ENCODE measurements around the gene MYBPC3.
"Not testable (repeated sequence)": the region's sequence is repeated elsewhere in the genome, so short reads cannot be mapped to it uniquely, and the experiment has no call there.

The MYBPC3 gene

DNA sequence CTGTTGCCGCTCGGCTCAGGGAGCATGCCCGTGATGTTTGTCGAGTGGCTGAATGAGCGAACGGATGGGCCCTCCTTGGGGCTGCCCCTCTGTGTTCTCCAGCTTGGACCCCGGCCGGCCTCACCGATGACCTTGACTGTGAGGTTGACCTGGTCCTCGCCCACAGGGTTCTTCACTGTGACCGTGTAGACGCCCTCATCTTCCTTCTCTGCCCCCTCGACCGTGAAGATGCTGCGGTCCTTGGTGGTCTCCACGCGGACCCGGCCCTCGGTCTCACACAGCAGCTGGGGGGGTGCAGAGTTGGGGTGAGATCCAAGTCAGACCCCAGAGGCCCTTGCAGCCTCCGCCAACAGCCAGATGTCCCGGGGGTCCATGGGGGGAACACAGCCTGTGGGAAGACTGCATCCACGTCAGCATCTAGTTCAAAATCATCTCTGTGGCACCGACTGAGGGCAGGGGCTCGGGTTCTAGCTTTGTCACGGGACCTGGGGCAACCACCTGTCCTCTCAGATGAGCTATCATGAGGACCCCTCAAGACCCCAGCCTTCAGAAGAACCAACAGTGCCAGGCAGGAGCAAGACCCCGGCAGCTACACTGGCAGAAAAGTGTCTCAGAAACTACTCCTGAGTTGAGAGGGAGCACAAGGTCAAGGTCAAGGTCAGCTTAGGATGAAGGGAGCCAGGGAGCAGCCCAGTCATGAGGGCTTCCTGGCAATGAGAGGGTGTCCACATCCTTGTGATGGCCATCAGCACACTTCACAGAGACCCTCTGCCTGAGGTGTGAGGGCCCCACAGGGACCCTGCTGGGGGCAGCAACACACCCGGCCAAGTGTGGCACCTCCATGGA lies 13.9 kb downstream of the MYBPC3 start:
- DNase-seq (ENCODE audit: low read depth in 2 of 2, low spot score in 1 of 2), result no peak

DNA sequence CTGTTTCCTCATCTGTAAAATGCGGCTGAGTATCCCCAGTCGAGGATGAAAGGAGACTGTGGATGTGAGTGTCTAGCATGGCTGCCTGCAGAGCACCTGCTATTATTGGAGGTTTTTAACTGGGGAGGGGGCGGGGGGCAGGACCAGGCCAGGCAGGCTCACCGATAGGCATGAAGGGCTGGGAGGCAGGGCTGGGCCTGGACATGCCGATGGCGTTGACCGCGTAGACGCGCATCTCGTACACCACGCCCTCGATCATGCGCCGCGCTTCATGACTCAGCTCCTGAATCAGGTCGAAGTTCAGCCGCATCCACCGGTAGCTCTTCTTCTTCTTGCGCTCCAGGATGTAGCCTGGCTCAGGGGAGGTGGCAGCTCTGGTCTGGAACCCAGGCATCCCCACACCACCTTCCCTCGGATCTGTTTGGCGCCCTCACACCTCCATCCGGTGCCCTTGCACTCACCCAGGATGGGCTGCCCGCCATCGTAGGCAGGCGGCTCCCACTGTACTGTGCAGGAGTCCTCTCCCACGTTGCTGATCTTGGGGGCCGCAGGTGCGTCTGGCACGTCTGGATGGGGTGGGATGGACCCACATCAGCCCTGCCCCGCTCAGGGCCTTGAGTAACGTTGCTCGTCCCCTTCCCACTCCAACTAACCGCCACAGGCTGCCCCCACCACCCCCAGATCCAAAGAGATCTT lies 15.1 kb downstream of the MYBPC3 start:
- no peak for DNase-seq (ENCODE audit: low read depth in 2 of 2, low spot score in 1 of 2)

DNA sequence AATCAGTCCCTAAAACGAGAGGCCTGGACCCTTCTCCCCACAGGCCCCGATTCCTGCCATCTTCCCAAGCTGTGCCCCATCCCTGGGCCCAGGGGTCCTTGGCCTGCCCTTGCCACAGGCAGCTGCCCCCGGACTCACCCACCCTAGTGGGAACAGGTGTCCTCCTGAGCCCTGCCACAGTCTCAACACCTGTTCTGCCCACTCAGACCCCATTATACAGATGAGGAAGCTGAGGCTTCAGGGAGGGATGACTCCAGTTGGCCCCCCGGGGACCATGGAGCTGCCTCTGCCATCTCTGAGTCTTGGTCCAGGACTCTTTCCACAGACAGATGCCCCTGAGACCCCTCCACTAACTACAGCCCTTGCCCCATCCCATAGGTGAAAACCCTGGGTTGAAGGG lies 15.9 kb downstream of the MYBPC3 start:
- DNase-seq (ENCODE audit: low read depth in 2 of 2, low spot score in 1 of 2), result no peak

DNA sequence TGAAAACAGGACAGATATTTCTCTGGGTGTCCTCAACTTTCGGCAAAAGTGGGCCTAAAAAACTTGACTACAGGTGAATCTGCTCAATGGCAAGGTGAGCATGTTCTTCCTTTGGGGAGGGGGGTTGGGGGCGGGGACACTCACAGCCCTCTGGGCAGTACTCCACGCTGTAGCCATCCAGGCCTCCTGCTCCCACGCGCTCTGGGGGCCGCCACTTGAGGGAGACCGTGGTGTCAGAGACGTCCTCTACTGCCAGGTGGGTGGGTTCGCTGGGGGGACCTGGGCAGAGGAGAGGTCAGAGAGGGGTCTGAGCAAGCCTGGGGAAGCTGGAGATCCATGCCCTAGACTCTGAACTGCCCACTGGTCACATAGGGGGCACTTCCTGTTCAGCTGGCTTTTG lies 16.8 kb downstream of the MYBPC3 start:
- no peak for DNase-seq (ENCODE audit: low read depth in 2 of 2, low spot score in 1 of 2)

DNA sequence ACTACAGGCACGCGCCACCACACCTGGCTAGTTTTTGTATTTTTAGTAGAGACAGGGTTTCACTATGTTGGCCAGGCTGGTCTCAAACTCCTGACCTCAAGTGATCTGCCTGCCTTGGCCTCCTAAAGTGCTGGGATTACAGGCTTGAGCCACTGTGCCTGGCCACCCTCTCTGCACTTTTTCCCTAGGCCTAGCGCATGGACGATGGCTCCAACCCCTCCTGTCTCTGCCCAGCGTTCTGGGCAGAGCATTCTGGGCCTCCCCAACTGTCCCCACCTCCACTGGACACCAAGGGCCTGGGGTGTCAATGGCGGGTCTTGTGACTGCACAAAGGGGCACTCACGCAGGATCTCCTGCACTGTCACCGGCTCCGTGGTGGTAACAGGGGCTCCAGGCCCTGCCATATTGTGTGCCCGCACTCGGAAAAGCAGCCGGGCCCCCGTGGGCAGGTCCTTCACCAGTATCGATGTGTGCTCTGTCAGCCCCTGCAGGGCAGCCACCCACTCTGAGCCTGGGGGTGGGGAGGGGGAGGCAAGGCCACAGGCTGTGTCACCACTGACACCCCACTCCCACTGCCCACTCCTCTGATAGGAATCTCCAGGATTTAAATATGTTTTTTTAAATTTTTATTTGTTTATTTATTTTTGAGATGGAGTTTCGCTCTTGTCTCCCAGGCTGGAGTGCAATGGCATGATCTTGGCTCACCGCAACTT lies 17.6 kb downstream of the MYBPC3 start:
- DNase-seq (ENCODE audit: low read depth in 2 of 2, low spot score in 1 of 2), result not testable (repeated sequence)

DNA sequence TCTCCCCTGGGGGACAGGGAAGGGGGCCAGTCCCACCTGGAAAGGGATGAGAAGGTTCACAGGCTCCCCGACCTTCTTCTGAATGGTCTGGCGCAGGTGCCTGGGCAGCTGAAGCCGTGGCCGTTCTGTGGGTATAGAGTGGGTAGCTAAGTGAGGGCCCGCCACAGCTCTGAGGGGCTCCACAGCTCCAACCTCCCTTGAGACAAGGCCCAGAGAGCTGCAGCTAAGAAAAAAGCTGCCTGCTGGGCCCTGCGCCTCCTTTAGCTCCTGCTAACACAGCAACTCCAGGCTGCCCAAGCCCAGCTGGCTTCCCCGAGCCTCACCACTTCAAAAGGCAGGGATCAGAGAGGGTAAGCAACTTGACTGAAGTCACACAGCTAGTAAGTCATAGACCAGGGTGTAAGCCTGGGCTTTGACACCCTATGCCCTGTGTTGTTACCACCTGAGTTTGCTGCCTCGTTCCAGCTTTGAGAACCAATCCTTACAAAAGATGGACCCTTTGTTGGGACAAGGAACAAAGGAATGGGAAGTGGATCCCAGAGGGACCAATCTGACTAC lies 18.5 kb downstream of the MYBPC3 start:
- DNase-seq (ENCODE audit: low read depth in 2 of 2, low spot score in 1 of 2), result no peak

DNA sequence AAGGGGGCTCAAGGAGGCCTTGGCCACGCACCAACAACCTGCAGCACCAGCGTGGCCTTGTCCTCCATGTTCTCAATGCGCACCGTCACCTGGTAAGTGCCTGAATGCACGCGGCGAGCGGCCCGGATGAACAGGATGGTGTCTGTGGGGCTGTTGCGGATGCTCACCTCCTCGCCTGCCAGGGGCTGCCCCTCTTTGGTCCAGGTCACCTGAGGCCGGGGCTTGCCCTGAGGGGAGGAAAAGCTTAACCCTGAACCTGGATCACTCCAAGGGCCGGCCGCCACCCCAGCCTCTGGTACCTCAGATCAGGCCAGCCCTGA lies 19.0 kb downstream of the MYBPC3 start:
- no peak for DNase-seq (ENCODE audit: low read depth in 2 of 2, low spot score in 1 of 2)

DNA sequence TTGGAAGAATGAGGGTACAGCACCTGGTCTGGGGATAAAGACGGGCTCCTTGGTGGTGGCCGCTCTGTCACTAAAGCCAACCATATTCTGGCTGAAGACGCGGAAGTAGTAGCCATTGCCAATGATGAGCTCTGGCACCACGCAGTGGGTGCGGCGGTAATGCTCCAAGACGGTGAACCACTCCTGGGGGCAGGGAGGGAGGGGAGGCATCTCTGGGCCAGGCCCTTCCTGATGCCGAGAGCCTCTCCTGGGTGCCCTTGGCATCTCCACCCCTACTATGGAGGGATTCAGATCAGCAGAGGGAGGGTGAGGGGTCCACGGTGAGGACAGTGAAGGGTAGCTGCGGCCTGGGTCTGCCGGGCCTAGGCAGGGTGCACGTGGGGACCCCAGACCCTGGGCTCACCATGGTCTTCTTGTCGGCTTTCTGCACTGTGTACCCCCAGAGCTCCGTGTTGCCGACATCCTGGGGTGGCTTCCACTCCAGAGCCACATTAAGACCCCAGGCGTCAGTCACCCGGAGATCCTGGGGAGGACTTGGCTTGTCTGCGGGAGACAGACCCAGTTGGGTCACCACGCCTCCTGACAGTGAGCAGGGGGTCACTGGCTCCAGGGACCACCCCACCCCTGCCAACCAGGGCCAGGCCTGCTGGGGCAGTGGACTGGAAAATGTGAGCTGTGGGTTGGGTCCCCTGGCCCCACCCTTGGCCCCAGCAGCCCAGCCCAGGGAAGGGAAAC lies 19.5 kb downstream of the MYBPC3 start:
- no peak for DNase-seq (ENCODE audit: low read depth in 2 of 2, low spot score in 1 of 2)

DNA sequence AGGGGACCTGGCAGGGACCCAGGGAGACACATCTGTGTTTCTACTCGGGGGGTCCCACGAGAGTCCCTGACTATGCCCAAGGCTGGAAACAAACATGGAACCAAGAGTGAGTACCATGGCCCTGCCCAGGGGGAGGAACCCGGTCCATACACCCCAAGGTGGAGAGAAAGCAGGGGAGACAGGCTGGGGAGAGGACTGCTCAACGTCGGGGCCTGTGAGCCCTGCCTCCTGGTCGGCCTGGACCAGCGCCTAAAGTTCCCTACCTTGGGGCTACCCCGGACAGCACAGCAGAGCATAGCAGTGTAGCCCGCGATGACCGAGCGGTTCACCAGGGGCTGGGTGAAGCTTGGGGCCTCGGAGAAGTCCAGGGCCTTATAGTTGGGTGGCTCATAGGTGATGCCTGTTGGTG lies 20.2 kb downstream of the MYBPC3 start:
- DNase-seq (ENCODE audit: low read depth in 2 of 2, low spot score in 1 of 2), result no peak

DNA sequence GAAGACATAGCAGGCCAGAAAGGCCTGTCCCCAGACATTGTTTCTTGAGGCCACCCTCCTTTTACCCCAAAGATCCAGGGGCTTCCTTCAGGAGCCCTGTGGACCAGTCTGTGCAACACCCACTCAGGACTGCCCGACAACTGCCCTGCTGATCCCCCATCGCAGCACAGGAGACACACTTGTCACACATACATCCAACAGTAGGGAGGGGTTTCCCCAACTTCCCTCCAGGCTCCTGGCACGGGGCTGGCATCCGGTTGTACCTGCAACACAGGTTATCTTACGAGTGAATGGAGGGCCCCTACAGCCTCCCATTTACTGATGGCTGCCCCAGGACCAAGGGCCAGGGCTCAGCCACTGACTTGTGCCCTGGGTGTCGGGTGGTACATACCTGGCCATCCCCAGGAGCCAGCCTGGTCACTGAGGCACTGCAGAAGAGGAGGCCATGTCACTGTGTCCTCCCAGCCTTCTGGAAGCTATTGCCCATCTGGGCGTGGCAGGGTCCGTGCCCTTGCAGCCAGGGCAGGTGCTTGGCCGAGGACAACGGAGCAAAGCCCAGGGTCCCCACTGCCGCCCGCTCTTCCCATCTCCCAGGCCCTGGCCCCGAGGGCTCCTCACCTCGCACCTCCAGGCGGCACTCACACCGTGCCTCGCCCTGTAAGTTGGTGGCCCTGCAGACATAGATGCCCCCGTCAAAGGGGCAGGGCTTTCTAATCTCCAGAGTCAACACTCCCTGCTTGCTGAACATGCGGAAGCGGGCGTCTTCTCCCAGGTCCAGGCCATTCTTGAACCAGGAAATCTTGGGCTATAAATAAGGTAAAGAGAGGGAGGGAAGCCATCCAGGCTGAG lies 20.8 kb downstream of the MYBPC3 start:
- DNase-seq (ENCODE audit: low read depth in 2 of 2, low spot score in 1 of 2), result no peak

DNA sequence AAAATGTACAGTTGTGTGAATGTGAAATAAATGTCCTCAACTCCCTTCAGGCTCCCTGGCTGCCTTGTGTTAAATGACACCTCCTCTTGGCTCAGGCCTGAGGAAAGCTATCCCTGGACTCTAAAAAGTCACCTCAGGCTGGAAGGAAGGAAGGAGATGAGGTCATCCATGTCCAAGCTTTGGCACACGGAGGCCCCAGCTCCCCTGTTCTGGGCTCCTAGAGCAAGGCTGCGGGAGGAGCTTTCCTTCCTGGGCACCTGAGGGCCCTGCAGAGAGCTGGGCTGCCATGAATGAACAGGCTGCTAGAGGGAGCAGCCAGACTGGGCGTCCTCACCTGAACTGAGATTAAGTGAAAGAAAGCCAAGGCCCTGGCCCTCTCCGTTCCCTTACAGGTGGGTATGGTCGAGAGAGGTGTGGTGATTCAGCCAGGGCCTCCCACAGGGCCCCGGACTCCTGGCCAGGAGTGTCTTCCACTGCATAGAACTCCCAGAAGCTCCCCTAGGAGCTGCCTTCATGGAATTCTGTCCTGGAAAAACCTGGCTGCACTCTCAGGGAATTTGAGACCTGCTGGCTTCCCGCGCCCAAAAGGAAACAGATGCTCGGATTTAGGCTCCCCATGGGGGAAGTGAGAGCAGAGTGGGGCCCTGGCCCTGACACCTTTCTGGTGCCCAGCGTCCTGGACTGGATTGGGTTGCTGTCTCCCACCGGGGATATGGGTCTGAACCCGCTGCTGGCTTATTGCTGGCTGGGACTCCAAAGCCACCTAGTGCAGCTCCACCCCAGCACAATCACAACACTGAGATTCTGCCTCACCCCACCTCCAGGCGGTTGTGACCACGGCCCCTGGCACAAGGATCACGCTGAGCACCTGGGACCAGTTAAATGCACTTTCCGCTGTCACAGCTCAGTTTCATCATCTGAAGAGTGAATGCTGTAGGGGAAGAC lies 22.2 kb downstream of the MYBPC3 start:
- DNase-seq (ENCODE audit: low read depth in 2 of 2, low spot score in 1 of 2), result no peak

DNA sequence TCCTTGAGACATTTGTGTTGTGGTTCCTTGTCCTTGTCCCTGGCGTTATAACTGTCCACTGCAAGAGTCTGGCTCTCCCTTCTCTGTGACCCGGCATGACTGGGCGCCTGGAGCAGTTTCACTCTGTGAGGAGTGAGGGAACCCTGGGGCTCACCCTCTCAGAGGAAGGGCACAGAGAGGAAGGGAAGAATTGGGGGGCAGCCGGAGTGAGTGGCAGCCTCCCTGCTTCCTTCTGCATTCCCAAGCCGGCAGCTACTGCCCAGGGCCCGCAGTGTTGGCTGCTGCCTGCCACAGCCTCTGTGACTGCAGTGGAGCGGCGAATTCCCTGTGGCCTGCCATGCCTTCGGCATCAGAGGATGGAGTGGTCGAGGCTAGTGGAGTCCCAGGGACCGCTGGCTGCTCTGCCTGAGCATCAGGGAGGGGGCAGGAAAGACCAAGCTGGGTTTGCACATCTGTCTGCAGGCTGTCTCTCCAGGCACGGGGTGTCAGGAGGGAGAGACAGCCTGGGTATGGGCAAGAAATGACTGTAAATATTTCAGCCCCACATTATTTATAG lies 23.0 kb downstream of the MYBPC3 start:
- no peak for DNase-seq (ENCODE audit: low read depth in 2 of 2, low spot score in 1 of 2)

DNA sequence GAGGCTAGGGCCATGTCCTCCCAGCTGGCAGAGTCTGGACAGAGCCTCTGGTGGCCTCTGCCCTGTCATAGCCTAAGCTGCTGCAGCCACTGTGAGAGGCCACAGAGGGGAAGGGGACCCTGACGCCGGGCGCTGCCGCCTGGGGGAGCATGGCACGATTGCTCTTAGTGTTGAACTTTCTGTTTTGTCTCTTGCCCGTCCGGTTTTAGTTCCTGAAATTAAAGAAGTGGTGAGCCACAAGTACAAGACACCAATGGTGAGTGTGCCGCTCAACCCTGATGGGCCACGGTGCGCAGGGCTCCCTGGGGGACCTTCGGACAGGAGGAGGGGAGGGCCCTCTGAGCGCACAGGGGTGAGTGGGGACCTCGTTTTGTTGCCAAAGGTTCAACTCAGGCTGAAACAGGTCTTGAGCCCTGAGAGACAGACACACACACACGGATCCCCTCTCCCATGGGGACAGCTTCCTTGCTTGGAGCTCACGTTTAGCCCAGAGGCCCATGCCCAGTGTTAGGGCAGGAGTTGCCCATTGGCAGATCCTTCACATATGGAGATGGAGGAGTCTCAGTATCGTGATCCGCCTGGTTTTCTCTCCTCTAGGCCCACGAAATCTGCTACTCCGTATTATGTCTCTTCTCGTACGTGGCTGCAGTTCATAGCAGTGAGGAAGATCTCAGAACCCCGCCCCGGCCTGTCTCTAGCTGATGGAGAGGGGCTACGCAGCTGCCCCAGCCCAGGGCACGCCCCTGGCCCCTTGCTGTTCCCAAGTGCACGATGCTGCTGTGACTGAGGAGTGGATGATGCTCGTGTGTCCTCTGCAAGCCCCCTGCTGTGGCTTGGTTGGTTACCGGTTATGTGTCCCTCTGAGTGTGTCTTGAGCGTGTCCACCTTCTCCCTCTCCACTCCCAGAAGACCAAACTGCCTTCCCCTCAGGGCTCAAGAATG lies 23.8 kb downstream of the MYBPC3 start:
- DNase-seq (ENCODE audit: low read depth in 2 of 2, low spot score in 1 of 2), result no peak

DNA sequence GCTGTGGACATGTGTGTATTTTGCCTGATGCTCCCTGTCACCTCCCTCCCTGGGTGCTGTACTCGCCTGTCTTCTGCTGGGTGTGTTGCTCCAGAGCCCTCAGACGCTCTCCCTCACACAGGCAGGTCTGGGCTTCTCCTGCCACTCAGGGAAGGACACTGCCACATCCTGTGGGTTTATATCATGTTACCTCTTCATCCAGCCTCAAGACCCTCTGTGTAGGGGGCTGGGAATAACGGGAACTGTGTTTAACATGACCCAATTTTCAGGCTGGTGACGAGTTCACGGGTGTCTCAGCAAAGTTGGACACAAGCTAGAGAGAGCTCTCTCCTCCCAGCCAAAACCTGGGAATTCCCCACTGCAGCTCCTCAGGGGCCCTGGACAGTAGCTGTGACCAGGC lies 24.6 kb downstream of the MYBPC3 start:
- DNase-seq (ENCODE audit: low read depth in 2 of 2, low spot score in 1 of 2), result no peak

DNA sequence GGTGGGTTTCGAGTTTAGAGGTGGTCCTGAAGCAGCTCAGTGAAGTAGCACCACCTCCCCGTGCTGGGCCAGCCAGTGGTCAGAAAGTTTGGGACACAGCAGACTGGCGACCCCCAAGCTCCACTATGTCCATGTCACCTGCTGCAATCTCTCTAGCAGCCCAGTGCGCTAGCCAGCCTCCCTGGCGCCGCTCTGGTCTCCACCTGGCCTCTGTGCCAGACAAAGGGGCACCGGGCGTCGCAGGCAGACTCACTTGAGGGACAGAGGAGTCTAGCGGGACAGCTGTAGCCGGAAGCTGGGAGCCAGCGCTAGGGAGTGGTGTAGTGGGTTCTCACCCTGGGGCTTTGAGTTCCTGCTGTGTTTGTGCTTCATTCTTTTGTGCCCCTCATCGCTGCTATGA lies 25.5 kb downstream of the MYBPC3 start:
- no peak for DNase-seq (ENCODE audit: low read depth in 2 of 2, low spot score in 1 of 2)

DNA sequence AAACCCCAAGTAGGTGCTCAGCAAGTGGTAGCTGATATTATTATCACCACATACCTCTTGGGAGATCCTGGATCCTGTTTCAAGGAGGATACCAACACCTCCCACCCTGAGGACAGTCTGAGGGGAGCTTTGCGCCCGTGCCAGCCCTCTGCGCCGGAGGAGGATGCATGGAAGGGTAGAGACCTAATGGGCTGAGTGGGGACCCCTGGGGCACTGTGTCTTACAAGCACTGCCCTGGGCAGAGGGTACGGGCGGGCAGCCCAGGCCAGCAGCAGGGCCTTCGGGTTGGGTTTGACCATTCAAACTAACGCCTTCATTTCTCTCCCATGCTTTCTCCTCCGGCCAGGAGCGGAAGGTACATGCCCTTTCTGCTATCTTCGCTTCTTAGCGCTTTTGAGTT lies 26.3 kb downstream of the MYBPC3 start:
- DNase-seq (ENCODE audit: low read depth in 2 of 2, low spot score in 1 of 2), result no peak

DNA sequence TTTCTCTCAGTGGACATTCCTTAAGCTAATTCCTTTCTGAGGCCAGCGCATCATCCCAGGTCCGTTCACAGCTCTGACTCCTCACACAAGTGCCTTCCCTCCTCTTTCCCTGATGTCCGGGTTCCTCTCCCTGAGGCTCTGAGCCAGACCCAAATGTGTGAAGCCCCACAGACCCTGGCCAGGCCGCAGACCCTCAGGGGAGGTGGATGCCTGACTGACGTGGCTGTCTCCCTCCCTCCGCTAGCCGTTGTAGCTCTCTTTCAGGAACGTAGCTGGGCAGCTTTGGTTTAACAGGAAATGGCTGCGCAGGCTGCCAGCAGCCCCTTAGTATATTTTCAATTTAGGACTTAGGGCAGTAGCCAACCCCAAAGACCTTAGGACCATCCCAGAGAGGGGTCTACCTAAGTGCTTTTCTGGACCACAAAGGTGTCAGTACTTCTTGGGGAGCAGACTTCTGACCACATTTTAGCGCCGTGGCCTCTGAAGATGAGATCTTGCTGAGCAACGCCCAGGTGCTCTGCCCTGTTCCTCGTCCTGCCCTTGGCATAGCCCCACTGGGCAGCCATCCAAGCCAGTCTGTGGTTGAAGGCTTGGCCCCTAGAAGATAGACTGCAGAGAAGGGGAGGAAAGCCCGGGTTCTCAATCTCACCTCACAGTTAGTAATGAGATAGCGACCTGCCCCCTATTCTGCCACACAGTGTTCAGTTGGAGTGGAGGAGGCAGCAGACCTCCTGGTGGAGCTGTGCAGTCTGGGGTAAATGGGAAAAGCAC lies 27.0 kb downstream of the MYBPC3 start:
- DNase-seq (ENCODE audit: low read depth in 2 of 2, low spot score in 1 of 2), result no peak
